IMR-90 (cell line): ENCODE results near the gene PLXNA1. TPM values are rescaled to one million over a fixed set of nuclear protein-coding genes. Genes with fewer than 3 reads are reported as not detected.

Experiments used
- ATAC-seq: fragments of 200-7000 bp; cut with Tn5 transposase; 2 replicates; pipeline ENCODE4 v1.9.1; 2020; ENCODE audit warnings: low read depth, mild to moderate bottlenecking, moderate library complexity
- BruUV-seq: library from RNA; stranded (reverse); fragments of 400-500 nt; replicated peaks from 2 replicates; lab custom pipeline; 2021; lab: Mats Ljungman, UMichigan
- CTCF ChIA-PET: fragments of 300-600 bp; formaldehyde crosslinking; extraction: SDS; loops from one replicate; lab custom pipeline; 2021; ENCODE audit warnings: antibody characterized with exemption; lab: Yijun Ruan, JAX
- POLR2A ChIA-PET: fragments of 300-600 bp; sonication (Branson Sonifier 250); formaldehyde crosslinking; loops from one replicate; lab custom pipeline; 2022; ENCODE audit warnings: antibody characterized with exemption; ENCODE audit not compliant: unreplicated experiment; lab: Charles Lee
- DNase-seq: peaks from one replicate; pipeline ENCODE4 v3.0.0; 2013
- H2AFZ ChIP-seq: replicated peaks from 2 replicates; pipeline ENCODE3; 2013; ENCODE audit warnings: low read length, mild to moderate bottlenecking; ENCODE audit not compliant: poor library complexity
- H2AK5ac ChIP-seq: 2 replicates; pipeline ENCODE4 v1.6.1; 2013; ENCODE audit warnings: low read depth, low read length, inconsistent platforms
- H2AK9ac ChIP-seq: replicated peaks from 2 replicates; pipeline ENCODE3; 2013; ENCODE audit warnings: mild to moderate bottlenecking, low read depth, low read length, moderate library complexity; ENCODE audit not compliant: poor library complexity
- H2BK120ac ChIP-seq: 2 replicates; pipeline ENCODE4 v1.6.1; 2013; ENCODE audit warnings: low read depth, low read length, inconsistent platforms
- H2BK15ac ChIP-seq: 3 replicates; pipeline ENCODE4 v1.6.1; 2013; ENCODE audit warnings: low read depth, low read length, inconsistent platforms
- H2BK20ac ChIP-seq: 2 replicates; pipeline ENCODE4 v1.6.1; 2013; ENCODE audit warnings: low read depth, mild to moderate bottlenecking, inconsistent platforms, low read length, moderate library complexity
- H2BK5ac ChIP-seq: 2 replicates; pipeline ENCODE4 v1.6.1; 2013; ENCODE audit warnings: mild to moderate bottlenecking, low read depth, low read length, inconsistent platforms; ENCODE audit not compliant: poor library complexity, severe bottlenecking
- H3K14ac ChIP-seq: replicated peaks from 2 replicates; pipeline ENCODE4 v1.6.1; 2013; ENCODE audit warnings: low read depth, low read length, inconsistent platforms
- H3K18ac ChIP-seq: 2 replicates; pipeline ENCODE4 v1.6.1; 2013; ENCODE audit warnings: low read depth, low read length, control low read depth
- H3K23ac ChIP-seq: 2 replicates; pipeline ENCODE4 v1.6.1; 2013; ENCODE audit warnings: low read depth, low read length, inconsistent platforms
- H3K27ac ChIP-seq: 2 replicates; pipeline ENCODE4 v1.5.1; 2013; ENCODE audit warnings: mild to moderate bottlenecking, control low read depth, low read length; ENCODE audit not compliant: insufficient read depth
- H3K27me3 ChIP-seq: 2 replicates; pipeline ENCODE4 v1.6.1; 2013; ENCODE audit warnings: low read length; ENCODE audit not compliant: control insufficient read depth, insufficient read depth
- H3K36me3 ChIP-seq: 2 replicates; pipeline ENCODE4 v1.6.1; 2013; ENCODE audit warnings: low read length, mixed read lengths; ENCODE audit not compliant: control insufficient read depth, insufficient read depth
- H3K4ac ChIP-seq: 2 replicates; pipeline ENCODE4 v1.6.1; 2013; ENCODE audit warnings: low read depth, low read length, inconsistent platforms
- H3K4me1 ChIP-seq: 2 replicates; pipeline ENCODE4 v1.6.1; 2013; ENCODE audit warnings: low read length, mixed read lengths; ENCODE audit not compliant: control insufficient read depth, insufficient read depth
- H3K4me2 ChIP-seq: 2 replicates; pipeline ENCODE4 v1.6.1; 2013; ENCODE audit warnings: low read depth, mild to moderate bottlenecking, control low read depth, low read length, moderate library complexity
- H3K4me3 ChIP-seq: 2 replicates; pipeline ENCODE4 v1.5.1; 2013; ENCODE audit warnings: low read depth, mild to moderate bottlenecking, control low read depth, low read length, moderate library complexity; ENCODE audit not compliant: insufficient read depth
- H3K56ac ChIP-seq: 2 replicates; pipeline ENCODE4 v1.6.1; 2013; ENCODE audit warnings: low read length, inconsistent platforms; ENCODE audit not compliant: insufficient read depth; ENCODE audit errors: extremely low read depth
- H3K79me1 ChIP-seq, 2 experiments: 2 replicates each; pipeline ENCODE4 v1.6.1; 2013; ENCODE audit warnings: low read length in 2 of 2, inconsistent platforms in 1 of 2, low read depth in 1 of 2
- H3K9ac ChIP-seq: 2 replicates; pipeline ENCODE4 v1.6.1; 2013; ENCODE audit warnings: low read depth, low read length, control low read depth
- H3K9me1 ChIP-seq: 2 replicates; pipeline ENCODE4 v1.6.1; 2013; ENCODE audit warnings: low read length, inconsistent platforms; ENCODE audit not compliant: insufficient read depth
- H3K9me3 ChIP-seq: 2 replicates; pipeline ENCODE4 v1.6.1; 2013; ENCODE audit warnings: low read length; ENCODE audit not compliant: control insufficient read depth, insufficient read depth
- H4K20me1 ChIP-seq: 2 replicates; pipeline ENCODE4 v1.6.1; 2013; ENCODE audit warnings: low read length, inconsistent platforms; ENCODE audit not compliant: insufficient read depth
- H4K5ac ChIP-seq: 2 replicates; pipeline ENCODE4 v1.6.1; 2013; ENCODE audit warnings: mild to moderate bottlenecking, low read depth, low read length, control low read depth
- H4K8ac ChIP-seq, 2 experiments: 2 replicates each; pipeline ENCODE4 v1.6.1; 2013; ENCODE audit warnings: low read depth in 2 of 2, low read length in 2 of 2, control low read depth in 1 of 2, inconsistent platforms in 1 of 2
- H4K91ac ChIP-seq: 2 replicates; pipeline ENCODE4 v1.6.1; 2013; ENCODE audit warnings: low read depth, low read length, inconsistent platforms; ENCODE audit not compliant: insufficient read depth
- BHLHE40 ChIP-seq: fragments of 150-350 bp; IDR thresholded peaks from 2 replicates; pipeline ENCODE4 v1.6.1; 2016; ENCODE audit warnings: mild to moderate bottlenecking, low read depth, low read length
- CEBPB ChIP-seq: IDR thresholded peaks from 2 replicates; pipeline ENCODE4 v1.6.1; 2012; ENCODE audit warnings: low read depth, low read length, improper control_type of control experiment
- CHD1 ChIP-seq: IDR thresholded peaks from 2 replicates; pipeline ENCODE4 v1.6.1; 2012; ENCODE audit warnings: low read depth, low read length, improper control_type of control experiment
- CTCF ChIP-seq: conservative IDR thresholded peaks from 2 replicates; pipeline ENCODE4 v1.5.1; 2012; ENCODE audit warnings: mild to moderate bottlenecking, low read depth, low read length, improper control_type of control experiment
- FOS ChIP-seq: fragments of 150-350 bp; IDR thresholded peaks from 2 replicates; pipeline ENCODE4 v1.6.1; 2016; ENCODE audit warnings: low read depth, low read length
- MAFK ChIP-seq: IDR thresholded peaks from 2 replicates; pipeline ENCODE4 v1.6.1; 2012; ENCODE audit warnings: low read depth, low read length, improper control_type of control experiment
- MAZ ChIP-seq: IDR thresholded peaks from 2 replicates; pipeline ENCODE4 v1.6.1; 2012; ENCODE audit warnings: low read depth, mild to moderate bottlenecking, low read length, improper control_type of control experiment, moderate library complexity, borderline replicate concordance
- MXI1 ChIP-seq: IDR thresholded peaks from 2 replicates; pipeline ENCODE4 v1.6.1; 2012; ENCODE audit warnings: low read depth, mild to moderate bottlenecking, low read length, moderate library complexity, borderline replicate concordance
- NFE2L2 ChIP-seq: fragments of 150-350 bp; IDR thresholded peaks from 2 replicates; pipeline ENCODE4 v1.6.1; 2016; ENCODE audit warnings: low read depth, mild to moderate bottlenecking, low read length
- POLR2A ChIP-seq: IDR thresholded peaks from 2 replicates; pipeline ENCODE4 v1.6.1; 2012; ENCODE audit warnings: mild to moderate bottlenecking, low read depth, low read length
- RAD21 ChIP-seq: IDR thresholded peaks from 2 replicates; pipeline ENCODE4 v1.6.1; 2012; ENCODE audit warnings: low read length, improper control_type of control experiment
- RCOR1 ChIP-seq: IDR thresholded peaks from 2 replicates; pipeline ENCODE4 v1.6.1; 2012; ENCODE audit warnings: mild to moderate bottlenecking, low read length, improper control_type of control experiment; ENCODE audit not compliant: insufficient replicate concordance
- RFX5 ChIP-seq: IDR thresholded peaks from 2 replicates; pipeline ENCODE4 v1.8.0; 2012; ENCODE audit warnings: low read depth, mild to moderate bottlenecking, low read length, moderate library complexity
- SMC3 ChIP-seq: fragments of 150-350 bp; IDR thresholded peaks from 2 replicates; pipeline ENCODE4 v1.6.1; 2016; ENCODE audit warnings: low read depth, mild to moderate bottlenecking, antibody characterized with exemption, low read length, moderate library complexity
- WGBS, 2 experiments: methylation state at CpG; one replicate each; pipeline versions ENCODE4 v1.1.5 to v1.1.7; 2013; ENCODE audit warnings: missing lambda C conversion rate in 2 of 2; ENCODE audit not compliant: insufficient read length in 1 of 2; ENCODE audit errors: extremely low coverage in 2 of 2; 5-methylcytosine and 5-hydroxymethylcytosine counted together
- dilution Hi-C: fragments of 300-500 bp; cut with HindIII; formaldehyde crosslinking; loops from one replicate; pipeline ENCODE4 v1.14.3; 2018; ENCODE audit warnings: low sequenced_read_pairs; ENCODE audit not compliant: unreplicated experiment
- in situ Hi-C: fragments of 300-500 bp; cut with MboI; formaldehyde crosslinking; loops from 3 replicates; pipeline ENCODE4 v1.14.3; 2019; ENCODE audit warnings: low sequenced_read_pairs, inconsistent platforms, mixed read lengths
- intact Hi-C: fragments of 100-400 bp; cut with micrococcal nuclease; formaldehyde crosslinking; loops from 2 replicates; pipeline ENCODE4 v1.10.0; 2022
- polyA plus RNA-seq, 3 experiments: library from polyadenylated mRNA; depleted of rRNA; stranded (reverse); fragments of >200 nt; gene quantifications; 2 replicates each; pipeline ENCODE4 v1.2.3, GENCODE V29; 2012; ENCODE audit warnings: low replicate concordance in 1 of 3
- total RNA-seq: library from RNA; depleted of rRNA; stranded (reverse); fragments of >200 nt; gene quantifications from 2 replicates; pipeline ENCODE4 v1.2.3, GENCODE V29; 2012
- TF ChIP-seq, protein P1 (sequence below): fragments of 150-350 bp; IDR thresholded peaks from 2 replicates; pipeline ENCODE4 v1.6.1; 2017; ENCODE audit warnings: mild to moderate bottlenecking, antibody characterized with exemption, low read length, low read depth
- TF ChIP-seq, protein P2 (sequence below): fragments of 150-350 bp; IDR thresholded peaks from 2 replicates; pipeline ENCODE4 v1.6.1; 2016; ENCODE audit warnings: low read depth, mild to moderate bottlenecking, low read length, moderate library complexity, borderline replicate concordance

The PLXNA1 gene
- total and polyA plus RNA-seq, 2 of the 4 experiments (the other 2 are of a cell fraction) = 13.6 to 49.4 TPM

DNA sequence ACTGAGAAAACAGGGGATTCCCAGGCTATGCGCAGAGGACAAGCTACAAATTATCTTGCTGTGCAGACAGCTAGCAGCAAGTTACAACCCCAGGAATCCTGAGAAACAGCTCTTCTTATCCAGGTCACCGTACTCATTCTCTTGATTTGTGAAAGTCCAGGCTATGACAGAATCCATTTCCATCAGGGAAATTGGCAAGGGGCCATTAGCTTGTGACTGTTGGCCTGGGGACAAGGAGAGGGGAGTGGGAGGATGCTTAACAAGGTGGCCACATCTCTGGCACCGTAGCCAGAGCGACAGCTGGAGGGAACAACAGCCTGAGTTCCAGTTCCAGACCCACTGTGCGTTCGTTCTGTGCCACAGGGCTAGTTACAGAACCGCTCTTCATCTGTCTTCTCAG lies 44.9 kb upstream of the PLXNA1 start:
- H3K27me3 ChIP-seq = no peaks in the 10 kb centered on the region
- H2AK5ac ChIP-seq = peak overlapping the region; percentile 23
- WGBS, 2 experiments = 81% methylated on average over 3 of the region's 7 CpGs; no CpG with 5 or more reads in 1 of the 2 experiments
- intact Hi-C loops = no loop called here
- dilution Hi-C loops = no loop called here
- no peaks in the 10 kb centered on the region for H4K20me1 ChIP-seq
- H3K4me2 ChIP-seq = no peak overlapping the region
- H3K14ac ChIP-seq = no peak overlapping the region
- H3K4ac ChIP-seq = 0 out of 2 replicates have a peak overlapping the region, but pooled peaks have one; percentile 46
- ChIA-PET CTCF (interaction anchor here (1.4 to 2.8 kb wide), 2 partner anchors 180 to 186 kb away, joined by 3 to 8 read pairs; no protein-coding TSS in a partner anchor), POLR2A (no interaction called here)
- no peak overlapping the region for H2BK15ac ChIP-seq
- no peak overlapping the region for H3K56ac ChIP-seq
- DNase-seq (peak; percentile 15), ATAC-seq (no peak)
- in situ Hi-C loops = no loop called here
- H2AFZ ChIP-seq = peak overlapping the region; percentile 46
- TF ChIP-seq BHLHE40 (no peak), RAD21 (no peak), SMC3 (no peak), RCOR1 (no peak), MAZ (no peak), MXI1 (no peak), CHD1 (no peak), CEBPB (no peak), MAFK (no peak), RFX5 (no peak), CTCF (no peak), FOS (no peak), POLR2A (no peak), NFE2L2 (no peak)
- TF ChIP-seq, protein P1, sequence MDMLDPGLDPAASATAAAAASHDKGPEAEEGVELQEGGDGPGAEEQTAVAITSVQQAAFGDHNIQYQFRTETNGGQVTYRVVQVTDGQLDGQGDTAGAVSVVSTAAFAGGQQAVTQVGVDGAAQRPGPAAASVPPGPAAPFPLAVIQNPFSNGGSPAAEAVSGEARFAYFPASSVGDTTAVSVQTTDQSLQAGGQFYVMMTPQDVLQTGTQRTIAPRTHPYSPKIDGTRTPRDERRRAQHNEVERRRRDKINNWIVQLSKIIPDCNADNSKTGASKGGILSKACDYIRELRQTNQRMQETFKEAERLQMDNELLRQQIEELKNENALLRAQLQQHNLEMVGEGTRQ = no peak
- TF ChIP-seq, protein P2, sequence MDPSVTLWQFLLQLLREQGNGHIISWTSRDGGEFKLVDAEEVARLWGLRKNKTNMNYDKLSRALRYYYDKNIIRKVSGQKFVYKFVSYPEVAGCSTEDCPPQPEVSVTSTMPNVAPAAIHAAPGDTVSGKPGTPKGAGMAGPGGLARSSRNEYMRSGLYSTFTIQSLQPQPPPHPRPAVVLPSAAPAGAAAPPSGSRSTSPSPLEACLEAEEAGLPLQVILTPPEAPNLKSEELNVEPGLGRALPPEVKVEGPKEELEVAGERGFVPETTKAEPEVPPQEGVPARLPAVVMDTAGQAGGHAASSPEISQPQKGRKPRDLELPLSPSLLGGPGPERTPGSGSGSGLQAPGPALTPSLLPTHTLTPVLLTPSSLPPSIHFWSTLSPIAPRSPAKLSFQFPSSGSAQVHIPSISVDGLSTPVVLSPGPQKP = no peak
- H3K36me3 ChIP-seq = no peaks in the 10 kb centered on the region
- H2BK5ac ChIP-seq = no peak overlapping the region
- no peak overlapping the region for H4K91ac ChIP-seq
- H2BK20ac ChIP-seq = no peak overlapping the region
- H2BK120ac ChIP-seq = no peak overlapping the region
- H3K4me3 ChIP-seq = no peak overlapping the region
- H3K18ac ChIP-seq = no peak overlapping the region
- H3K9ac ChIP-seq = no peak overlapping the region
- no TSS peak for BruUV-seq
- no peaks in the 10 kb centered on the region for H3K9me3 ChIP-seq
- peaks cover 12% of the 10 kb centered on the region for H3K4me1 ChIP-seq
- no peak overlapping the region for H3K23ac ChIP-seq
- H3K27ac ChIP-seq = no peak overlapping the region
- H4K8ac ChIP-seq = no peak overlapping the region
- peaks cover 25% of the 10 kb centered on the region for H3K9me1 ChIP-seq
- no peak overlapping the region for H4K5ac ChIP-seq
- H2AK9ac ChIP-seq = no peak overlapping the region
- H3K79me1 ChIP-seq = 0 out of 4 replicates have a peak, but pooled peaks cover 0 to 4% of the 10 kb centered on the region in 2 experiments
